NT2/D1 (cell line): ENCODE results near the gene C19orf47.

Experiments used
- DNase-seq: peaks from one replicate; pipeline ENCODE4 v3.0.0-alpha.2; 2011; ENCODE audit warnings: low read depth, low spot score
- H3K27me3 ChIP-seq: 2 replicates; pipeline ENCODE4 v1.6.0; 2011; ENCODE audit warnings: mild to moderate bottlenecking; ENCODE audit not compliant: insufficient read length, insufficient read depth
- H3K36me3 ChIP-seq: 2 replicates; pipeline ENCODE4 v1.6.1; 2011; ENCODE audit warnings: mild to moderate bottlenecking, low read length, mixed read lengths; ENCODE audit not compliant: insufficient read depth, insufficient read length
- H3K4me1 ChIP-seq: 2 replicates; pipeline ENCODE4 v1.5.1; 2011; ENCODE audit not compliant: insufficient read depth, insufficient read length
- H3K4me3 ChIP-seq: 2 replicates; pipeline ENCODE4 v1.5.1; 2011; ENCODE audit warnings: low read depth; ENCODE audit not compliant: insufficient read length
- H3K9ac ChIP-seq: 2 replicates; pipeline ENCODE4 v1.6.0; 2011; ENCODE audit warnings: low read depth; ENCODE audit not compliant: insufficient read length
- H3K9me3 ChIP-seq: 2 replicates; pipeline ENCODE4 v1.5.1; 2011; ENCODE audit warnings: mild to moderate bottlenecking, low read length; ENCODE audit not compliant: insufficient read depth
- SUZ12 ChIP-seq: IDR thresholded peaks from 2 replicates; pipeline ENCODE4 v1.6.1; 2011; ENCODE audit not compliant: insufficient read length, insufficient read depth; ENCODE audit errors: extremely low read depth
- YY1 ChIP-seq: IDR thresholded peaks from 2 replicates; pipeline ENCODE4 v1.6.1; 2011; ENCODE audit not compliant: insufficient read length, insufficient read depth
- ZNF274 ChIP-seq: IDR thresholded peaks from 2 replicates; pipeline ENCODE4 v1.6.1; 2011; ENCODE audit warnings: mild to moderate bottlenecking, low read depth, low read length

C19orf47 gene

GRCh38 chr19:40332669-40333068 lies 15.5 kb downstream of the C19orf47 start:
- Histone ChIP-seq H3K4me1 (peaks cover 6% of the 10 kb centered on the region), H3K9me3 (no peaks in the 10 kb centered on the region), H3K27me3 (no peaks in the 10 kb centered on the region), H3K36me3 (peaks cover 54% of the 10 kb centered on the region), H3K4me3 (no peak overlapping the region), H3K9ac (no peak overlapping the region)
- TF ChIP-seq YY1 (no peak), SUZ12 (no peak), ZNF274 (no peak)
- DNase-seq, result no peak

- Histone ChIP-seq H3K9ac (no peak overlapping the region), H3K4me1 (peaks cover 6% of the 10 kb centered on the region), H3K36me3 (peaks cover 63% of the 10 kb centered on the region), H3K9me3 (no peaks in the 10 kb centered on the region), H3K27me3 (no peaks in the 10 kb centered on the region), H3K4me3 (no peak overlapping the region)
- no peak for TF ChIP-seq YY1
- no peak for TF ChIP-seq SUZ12
- TF ChIP-seq ZNF274, result no peak
- DNase-seq, result no peak
These were observed 17.1 kb downstream of the C19orf47 start for GRCh38 chr19:40331052-40331451.

DNA sequence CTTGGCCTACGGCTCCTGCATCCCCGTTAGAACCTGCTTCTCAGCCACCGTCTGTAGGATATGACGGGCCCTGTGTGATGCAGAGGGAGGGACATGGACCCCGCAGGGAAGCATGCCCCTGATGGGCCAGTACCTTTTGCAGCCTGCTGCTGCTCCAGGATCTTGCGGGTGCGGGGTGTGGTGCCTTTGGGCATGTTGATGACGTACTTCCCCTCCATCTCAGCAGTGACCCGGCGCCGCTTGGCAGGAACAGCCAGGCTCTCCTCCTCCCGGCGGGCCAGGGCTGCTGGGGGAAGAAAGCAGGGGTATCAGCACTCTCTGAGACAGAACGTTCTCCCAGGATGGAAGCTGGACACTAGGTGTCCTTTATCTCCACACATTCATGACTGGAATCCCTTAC lies 22.0 kb downstream of the C19orf47 start:
- H3K9ac ChIP-seq, result no peak overlapping the region
- no peak for TF ChIP-seq YY1
- no peak for TF ChIP-seq ZNF274
- no peak for TF ChIP-seq SUZ12
- H3K9me3 ChIP-seq, result no peaks in the 10 kb centered on the region
- H3K4me3 ChIP-seq, result no peak overlapping the region
- H3K4me1 ChIP-seq, result peaks cover 10% of the 10 kb centered on the region
- no peak for DNase-seq
- H3K36me3 ChIP-seq, result peaks cover 69% of the 10 kb centered on the region
- no peaks in the 10 kb centered on the region for H3K27me3 ChIP-seq

GRCh38 chr19:40323705-40324104 lies 24.5 kb downstream of the C19orf47 start:
- no peak for DNase-seq
- Histone ChIP-seq H3K9me3 (no peaks in the 10 kb centered on the region), H3K4me3 (no peak overlapping the region), H3K4me1 (peaks cover 8% of the 10 kb centered on the region), H3K27me3 (no peaks in the 10 kb centered on the region), H3K36me3 (peaks cover 73% of the 10 kb centered on the region), H3K9ac (no peak overlapping the region)
- no peak for TF ChIP-seq ZNF274
- no peak for TF ChIP-seq SUZ12
- no peak for TF ChIP-seq YY1

GRCh38 chr19:40322951-40323615 lies 25.1 kb downstream of the C19orf47 start:
- Histone ChIP-seq H3K36me3 (peaks cover 71% of the 10 kb centered on the region), H3K9ac (no peak overlapping the region), H3K27me3 (no peaks in the 10 kb centered on the region), H3K4me3 (no peak overlapping the region), H3K4me1 (peaks cover 6% of the 10 kb centered on the region), H3K9me3 (no peaks in the 10 kb centered on the region)
- DNase-seq, result no peak
- TF ChIP-seq YY1 (no peak), ZNF274 (no peak), SUZ12 (no peak)

DNA sequence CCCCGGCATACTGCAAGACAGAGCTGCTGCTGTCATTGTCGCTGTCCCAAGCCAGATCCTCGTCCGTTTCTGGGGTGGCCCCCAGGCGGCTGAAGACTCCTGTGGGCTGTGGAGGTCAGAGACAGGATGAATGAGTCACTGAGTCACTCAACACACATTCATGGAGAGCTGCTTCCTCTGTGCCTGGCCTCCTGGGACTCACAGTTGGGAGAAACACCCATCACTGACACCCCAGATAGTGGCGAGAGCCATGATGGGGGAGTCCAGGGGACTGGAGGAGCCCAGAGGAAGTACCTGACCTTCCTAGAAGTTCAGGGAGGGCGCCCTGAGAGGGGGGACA lies 26.0 kb downstream of the C19orf47 start:
- Histone ChIP-seq H3K36me3 (peaks cover 64% of the 10 kb centered on the region), H3K9me3 (no peaks in the 10 kb centered on the region), H3K4me1 (peaks cover 6% of the 10 kb centered on the region), H3K27me3 (no peaks in the 10 kb centered on the region), H3K9ac (no peak overlapping the region), H3K4me3 (no peak overlapping the region)
- TF ChIP-seq ZNF274 (no peak), SUZ12 (no peak), YY1 (no peak)
- no peak for DNase-seq

GRCh38 chr19:40321566-40322270 lies 26.5 kb downstream of the C19orf47 start:
- peaks cover 6% of the 10 kb centered on the region for H3K4me1 ChIP-seq
- no peak for TF ChIP-seq ZNF274
- TF ChIP-seq SUZ12, result no peak
- TF ChIP-seq YY1, result no peak
- DNase-seq, result no peak
- no peak overlapping the region for H3K9ac ChIP-seq
- H3K4me3 ChIP-seq, result no peak overlapping the region
- H3K9me3 ChIP-seq, result no peaks in the 10 kb centered on the region
- no peaks in the 10 kb centered on the region for H3K27me3 ChIP-seq
- peaks cover 62% of the 10 kb centered on the region for H3K36me3 ChIP-seq
